OCI-M1 (cell line): ENCODE measurements around the gene MYO1A.
"Not testable (repeated sequence)": the region's sequence is repeated elsewhere in the genome, so short reads cannot be mapped to it uniquely, and the experiment has no call there.

Experiments
- DNase-seq: peaks from one replicate; lab custom pipeline; 2025; lab: John Stamatoyannopoulos, UW

MYO1A gene

DNA sequence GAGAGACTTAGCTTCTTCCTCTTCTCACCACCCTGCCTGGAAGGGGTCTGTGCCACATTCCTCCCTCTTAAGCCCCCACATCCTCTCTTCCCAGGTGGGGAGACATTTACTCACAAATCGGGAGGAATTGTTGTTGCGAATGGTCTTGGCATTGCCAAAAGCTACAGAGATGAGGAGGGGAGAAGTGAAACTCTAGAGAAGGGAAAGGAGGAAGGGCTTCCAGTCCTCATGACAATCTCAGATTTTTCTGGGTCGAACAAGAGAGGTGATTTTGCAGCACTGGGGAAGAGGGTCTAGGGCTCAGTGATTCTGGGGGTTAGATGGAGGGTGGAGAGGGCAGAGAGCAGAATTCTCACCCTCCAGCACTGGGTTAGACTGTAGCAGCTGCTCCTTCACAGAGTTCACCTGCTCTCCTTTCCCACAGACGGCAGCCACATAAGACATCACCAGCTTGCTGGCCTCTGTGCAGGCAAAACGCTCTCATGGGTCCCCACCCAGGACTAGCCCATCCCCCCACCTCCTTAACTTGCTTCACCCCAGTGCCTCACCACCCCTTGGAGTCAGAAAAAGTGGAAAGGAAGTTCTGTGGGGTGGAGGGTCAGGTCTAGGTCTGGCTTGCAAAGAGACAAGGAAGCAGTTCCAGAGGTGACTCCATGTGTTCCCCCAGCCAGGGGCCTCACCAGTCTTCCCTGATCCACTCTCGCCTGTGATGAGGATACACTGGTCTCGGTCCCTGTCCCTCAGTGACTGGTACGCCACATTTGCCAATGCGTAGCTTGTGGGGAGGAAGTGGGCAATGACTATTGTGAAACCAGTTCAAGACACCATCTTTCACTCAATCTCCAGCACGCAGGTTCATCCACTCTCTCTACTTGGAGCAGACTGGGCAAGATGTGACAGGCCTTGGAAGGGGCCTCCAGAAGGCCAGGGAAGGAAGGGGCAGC lies 2.7 kb downstream of the MYO1A start:
- no peak for DNase-seq

GRCh38 chr12:57046086-57046791 lies 3.7 kb downstream of the MYO1A start:
- DNase-seq = no peak

DNA sequence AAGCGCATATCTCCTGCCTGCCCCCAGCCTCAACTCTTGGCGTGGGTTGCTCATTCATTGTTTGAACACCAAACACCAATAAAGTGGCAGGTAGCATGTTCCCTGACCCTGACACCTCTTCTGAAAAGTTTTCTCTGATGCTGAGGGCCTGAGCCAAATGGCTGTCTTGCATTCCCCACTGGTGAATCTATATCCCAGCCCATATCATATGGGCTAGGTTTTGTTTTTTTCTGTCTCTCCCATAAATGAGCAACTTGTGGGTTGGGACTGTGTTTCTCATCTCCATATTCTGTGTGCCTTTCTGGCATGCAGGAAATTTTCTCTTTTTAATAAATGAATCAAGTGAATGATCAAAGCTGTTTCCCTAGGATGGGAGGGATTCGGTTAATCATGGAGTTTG lies 5.0 kb downstream of the MYO1A start:
- DNase-seq = no peak

DNA sequence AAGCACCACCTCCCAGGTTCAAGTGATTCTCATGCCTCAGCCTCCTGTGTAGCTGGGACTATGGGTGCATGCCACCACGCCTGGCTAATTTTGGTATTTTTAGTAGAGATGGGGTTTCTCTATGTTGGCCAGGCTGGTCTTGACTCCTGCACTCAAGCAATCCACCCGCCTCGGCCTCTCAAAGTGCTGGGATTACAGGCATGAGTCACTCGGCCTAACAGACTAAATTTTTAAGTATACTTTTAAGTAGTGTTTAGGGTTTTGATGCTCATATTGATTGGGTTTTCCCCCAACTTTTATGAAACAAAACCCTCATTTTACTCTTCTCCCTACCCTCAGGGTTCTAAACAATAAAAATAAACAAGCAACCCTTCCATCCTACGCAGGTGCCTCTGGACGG lies 5.5 kb downstream of the MYO1A start:
- no peak for DNase-seq

DNA sequence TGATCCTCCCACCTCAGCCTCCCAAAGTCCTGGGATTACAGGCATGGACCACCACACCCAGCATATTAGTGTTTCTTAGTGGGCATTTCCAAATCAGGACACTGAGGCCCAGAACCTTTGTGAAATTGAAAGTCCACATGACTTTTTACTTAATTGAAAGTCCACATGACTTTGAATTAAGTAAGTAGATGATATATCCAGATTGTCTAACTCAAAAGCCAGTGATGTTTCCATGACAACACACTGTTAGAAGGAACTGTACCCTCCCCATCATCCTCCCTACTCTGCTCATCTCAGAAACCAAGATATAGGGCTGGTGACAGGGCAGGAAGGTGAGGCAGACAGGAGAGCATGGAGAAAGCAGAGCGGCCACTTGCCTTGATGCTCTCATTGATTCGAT lies 7.2 kb downstream of the MYO1A start:
- DNase-seq = no peak

DNA sequence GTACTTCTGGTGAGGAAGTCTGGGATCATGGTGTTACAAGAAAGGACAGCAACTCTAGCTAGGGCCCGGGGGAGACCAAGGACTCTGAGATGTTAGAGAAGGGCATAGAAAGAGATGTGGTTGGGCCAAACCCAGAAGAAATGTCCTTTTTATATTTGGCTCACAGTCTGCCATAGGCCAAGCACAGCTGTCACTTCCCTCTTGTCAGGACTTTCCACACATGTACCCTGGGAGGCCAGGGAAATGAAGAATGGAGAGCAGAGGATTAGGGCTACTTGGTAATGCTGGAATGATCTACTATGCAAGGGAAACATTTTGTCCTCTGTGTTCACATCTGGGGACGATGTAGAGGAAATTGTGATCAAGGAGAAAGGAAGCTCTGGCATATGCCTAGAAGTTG lies 9.2 kb downstream of the MYO1A start:
- no peak for DNase-seq

DNA sequence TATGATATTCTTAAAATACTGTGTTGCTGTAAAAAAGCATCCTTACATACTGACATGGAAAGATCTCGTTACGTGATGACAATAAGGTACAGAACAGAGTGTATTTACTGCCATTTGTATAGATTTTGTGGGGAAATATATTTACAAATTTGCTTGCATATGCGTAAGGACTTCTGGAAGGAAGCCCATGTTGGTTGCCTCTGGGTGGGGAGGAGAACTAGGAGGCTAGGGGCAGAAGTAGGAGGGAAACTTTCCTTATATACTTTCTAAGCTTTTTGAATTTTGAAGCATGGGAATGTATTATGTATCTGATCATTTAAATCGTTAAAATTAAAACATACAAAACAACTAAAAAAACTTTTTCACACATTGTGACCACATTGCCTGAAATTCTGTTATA lies 9.7 kb downstream of the MYO1A start:
- no peak for DNase-seq

DNA sequence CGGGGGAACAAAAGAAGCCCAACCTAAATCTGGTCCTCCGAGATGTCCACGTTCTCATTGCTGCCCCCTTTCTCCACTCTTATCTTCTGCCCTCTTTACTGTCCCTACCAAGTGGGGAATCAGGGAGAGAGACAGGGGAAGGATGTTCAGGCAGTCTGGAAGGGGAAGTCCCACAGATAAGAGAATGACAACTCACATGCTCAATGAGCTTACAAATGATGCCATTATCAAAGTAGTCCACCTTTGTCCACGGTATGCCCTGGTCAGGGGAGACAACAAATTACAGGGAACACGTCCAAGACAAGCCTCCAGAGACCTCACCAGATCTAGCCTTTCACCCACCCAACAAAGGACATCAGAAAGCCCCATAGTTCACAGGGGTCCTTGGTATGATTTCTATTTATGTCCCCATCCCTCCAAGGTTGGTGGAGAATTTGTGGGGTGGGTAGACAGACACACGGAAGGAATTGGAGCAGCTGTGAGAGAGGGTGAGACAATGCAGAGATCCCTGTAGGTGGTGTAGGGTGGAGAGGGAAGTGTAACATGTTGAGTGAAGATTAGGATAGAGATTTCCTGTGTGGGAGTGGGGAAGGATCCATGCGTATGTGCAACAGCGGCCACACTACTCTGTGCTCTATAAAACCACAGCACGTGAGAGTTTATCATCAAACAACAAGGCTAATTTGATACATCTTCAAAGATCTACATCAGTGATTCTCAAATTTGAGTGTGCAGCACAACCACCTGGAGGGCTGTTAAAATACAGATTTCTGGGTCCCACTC lies 10.7 kb downstream of the MYO1A start:
- peak; percentile 68 for DNase-seq

DNA sequence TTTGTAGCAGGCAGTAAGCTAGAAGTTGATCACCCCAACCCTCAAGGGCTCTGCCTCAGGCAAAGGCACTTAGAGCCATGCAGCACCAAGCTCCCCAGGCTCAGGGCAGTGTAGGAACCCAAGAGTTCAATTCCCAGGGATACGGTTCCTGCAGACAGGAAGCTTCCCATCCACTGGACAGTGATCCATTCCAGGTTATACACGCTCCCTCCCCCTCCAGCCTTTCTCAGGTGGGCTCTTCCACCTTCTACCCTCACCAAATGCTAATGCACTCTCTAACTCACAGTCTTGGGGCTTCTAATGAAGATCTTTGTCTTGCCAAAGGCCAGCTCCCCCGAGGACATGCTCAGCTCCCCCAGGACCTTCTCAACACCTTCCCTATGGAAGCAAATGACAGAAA lies 12.7 kb downstream of the MYO1A start:
- DNase-seq = no peak

GRCh38 chr12:57033431-57033830 lies 16.5 kb downstream of the MYO1A start:
- no peak for DNase-seq

DNA sequence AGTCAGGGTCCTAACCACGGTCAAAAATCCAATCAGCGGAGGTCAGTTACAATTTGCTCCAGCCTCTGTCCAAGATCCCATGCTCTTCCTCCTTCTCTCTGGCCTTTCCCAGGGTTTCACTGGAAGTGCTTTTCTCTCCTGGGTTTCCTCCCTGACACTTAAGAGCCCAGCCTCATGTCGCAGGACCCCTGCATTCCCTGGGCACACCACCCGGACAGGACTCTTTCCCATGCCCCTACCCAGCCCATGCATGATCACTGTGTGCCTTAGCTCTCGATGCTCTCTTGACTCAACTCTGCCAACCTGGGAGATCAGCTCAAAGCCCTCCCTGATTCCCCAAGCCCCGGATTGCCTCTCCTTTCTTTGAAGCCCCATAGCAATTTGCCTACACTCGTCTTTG lies 18.1 kb downstream of the MYO1A start:
- DNase-seq = no peak

DNA sequence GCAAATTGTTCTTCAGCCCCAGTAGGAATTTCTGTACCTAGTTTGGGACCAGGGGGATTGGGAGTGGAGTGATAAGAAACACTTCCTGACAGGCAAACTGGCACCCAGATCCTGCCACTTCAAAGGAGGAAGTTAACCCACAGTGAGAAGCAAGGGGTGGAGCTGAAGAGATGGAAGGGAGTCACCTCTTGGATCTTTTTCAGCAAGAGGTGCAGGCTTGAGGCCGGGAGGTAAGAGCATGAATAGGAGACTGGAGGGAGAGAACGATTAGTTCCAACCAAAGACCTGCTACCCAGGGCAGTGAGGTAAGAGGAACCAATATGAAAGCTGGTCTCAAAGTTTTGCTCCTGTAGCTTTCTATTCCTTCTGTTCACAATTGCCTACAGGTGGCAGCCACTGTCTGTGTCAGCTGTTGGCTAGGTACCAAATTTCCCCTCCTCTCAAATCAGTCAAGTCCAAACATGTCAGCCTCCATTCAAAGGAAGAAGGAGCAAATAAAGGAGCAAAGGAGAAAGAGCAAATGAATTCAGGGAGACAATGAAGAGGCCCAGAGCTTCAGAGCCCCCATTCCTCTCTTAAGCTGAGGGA lies 18.7 kb downstream of the MYO1A start:
- DNase-seq = peak; percentile 65

DNA sequence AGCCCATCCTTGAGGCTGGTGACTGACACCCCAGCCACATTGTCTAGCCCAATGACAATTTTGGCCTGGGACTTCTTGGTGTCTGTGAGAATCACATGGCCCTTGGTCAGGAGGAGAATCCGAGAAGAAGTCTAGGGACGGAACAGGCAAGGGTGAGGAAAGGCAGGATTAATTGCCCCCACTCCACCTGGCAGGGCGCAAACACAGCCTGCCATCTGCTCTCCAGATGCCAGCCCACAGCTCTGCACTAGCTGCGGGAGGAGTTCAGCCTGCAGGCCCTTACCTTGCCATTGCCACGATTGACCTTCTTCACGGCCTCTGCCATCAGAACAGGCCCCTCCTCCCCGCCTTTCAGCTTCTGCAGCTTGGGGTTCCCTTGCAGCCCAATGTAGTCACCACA lies 20.5 kb downstream of the MYO1A start:
- no peak for DNase-seq

DNA sequence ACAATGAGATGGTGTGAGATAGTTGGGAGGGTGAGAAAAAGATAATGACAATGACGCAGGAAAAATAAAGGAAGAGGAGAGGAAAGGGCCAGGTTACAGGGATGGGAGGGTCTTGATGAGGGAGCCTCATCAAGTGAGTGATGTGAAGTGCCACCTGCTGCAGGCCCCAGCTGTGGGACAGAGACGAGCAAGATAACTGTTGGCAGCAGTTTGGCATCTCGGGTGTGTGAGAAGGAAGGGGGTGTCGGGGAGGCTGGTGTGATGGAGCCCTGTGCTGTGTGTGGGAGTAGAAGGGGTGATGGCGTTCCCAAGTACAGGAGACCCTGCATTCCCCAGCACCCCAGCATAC lies 22.1 kb downstream of the MYO1A start:
- DNase-seq = no peak

DNA sequence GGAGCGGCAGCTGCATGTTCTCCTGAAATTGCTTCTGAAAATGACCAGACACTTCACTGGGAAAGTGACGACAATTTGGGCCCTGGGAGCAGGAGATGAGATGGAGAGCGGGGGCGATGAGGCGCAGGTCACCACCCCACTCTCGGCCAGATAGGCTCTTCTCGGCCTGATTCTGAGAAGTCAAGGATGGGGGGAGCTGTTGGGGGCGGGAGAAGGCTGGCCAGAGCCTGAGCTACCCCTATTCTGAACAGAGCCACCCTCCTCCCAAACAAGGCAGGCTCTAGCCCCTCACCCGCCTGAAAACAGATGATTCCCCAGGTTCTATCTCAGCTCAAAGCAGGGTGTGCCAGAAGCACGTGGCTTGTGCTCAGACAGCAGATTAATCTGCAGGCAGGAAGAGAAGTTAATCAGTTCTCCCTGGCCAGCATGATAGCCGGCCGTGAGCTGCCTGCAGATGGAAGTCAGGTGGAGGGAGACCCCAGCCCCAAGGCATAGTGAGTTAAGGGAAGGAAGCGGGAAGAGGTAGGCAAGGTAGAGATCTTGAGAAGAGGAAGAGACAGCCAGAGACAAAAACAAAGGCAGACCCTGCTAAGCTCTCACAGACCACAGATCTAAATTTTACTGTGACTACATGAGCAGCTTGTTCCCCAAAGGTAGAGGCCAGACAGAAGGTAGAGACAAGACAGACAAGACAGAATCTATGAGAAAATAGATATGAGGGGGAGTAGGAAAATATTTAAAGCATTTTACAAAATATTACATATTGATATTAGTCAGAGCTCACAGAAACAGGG lies 22.7 kb downstream of the MYO1A start:
- DNase-seq = peak; percentile 62

DNA sequence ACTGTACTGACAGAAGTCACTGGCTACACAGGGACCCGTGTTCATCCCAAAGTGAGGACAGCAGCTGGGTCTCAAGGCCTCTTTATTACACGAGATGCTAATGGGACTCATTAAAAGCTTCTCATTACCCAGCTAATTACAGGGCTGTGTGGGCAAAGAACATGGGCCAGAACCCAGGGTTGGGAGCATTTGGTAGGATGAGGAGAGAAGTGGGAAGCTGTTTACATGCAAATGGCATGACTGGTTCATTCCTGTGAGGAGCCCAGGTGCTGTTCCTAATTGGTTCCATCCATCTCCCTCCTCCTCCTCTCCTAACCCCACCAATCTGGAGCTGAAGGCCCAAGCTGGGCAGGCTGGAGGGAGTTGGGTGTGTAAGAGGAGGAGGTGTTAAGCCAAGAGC lies 24.7 kb downstream of the MYO1A start:
- no peak for DNase-seq

DNA sequence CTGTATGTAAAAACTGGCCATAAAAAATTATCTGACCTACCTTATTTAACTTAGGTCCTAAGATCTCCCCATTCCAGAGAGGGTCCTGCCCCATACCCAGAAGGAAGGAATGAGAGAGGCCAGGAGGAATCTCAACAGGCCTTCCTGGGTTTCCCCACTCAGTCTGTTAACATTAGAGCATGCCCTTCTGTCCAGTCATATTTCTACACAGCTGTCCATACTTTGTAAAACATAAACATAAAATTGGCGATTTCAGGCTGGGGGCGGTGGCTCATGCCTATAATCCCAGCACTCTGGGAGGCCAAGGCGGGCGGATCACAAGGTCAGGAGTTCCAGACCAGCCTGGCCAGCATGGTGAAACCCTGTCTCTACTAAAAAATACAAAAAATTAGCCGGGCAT lies 27.6 kb downstream of the MYO1A start:
- DNase-seq = not testable (repeated sequence)

DNA sequence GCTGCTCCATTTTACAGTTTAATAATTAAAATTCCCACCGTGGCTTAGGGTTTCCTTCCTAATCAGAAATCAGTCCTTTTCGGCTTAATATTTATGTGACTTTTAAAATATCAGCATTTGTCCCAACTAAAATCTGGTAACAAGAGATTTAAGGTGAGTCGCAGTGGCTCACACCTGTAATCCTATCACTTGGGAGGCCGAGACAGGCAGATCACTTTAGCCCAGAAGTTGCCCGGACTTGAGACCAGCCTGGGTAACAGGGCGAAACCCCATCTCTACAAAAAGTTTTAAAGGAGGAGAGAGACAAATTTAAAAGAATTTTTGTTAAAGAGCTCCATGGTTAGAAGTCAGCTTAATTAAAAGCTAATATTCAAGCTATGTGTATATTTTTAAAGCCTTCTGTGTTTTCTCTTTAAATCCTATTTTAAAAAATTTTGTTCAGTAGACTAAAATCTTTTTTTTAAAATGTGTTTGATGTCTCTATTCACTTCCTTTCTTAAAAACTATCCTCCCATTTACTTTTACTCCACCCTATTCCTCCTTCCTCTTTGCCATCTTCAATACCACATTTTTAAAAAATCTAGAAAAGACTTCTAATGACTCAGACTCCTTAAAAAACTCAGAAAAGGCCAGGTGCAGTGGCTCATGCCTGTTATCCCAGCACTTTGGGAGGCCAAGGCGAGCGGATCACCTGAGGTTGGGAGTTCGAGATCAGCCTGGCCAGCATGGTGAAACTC lies 29.8 kb downstream of the MYO1A start:
- no peak for DNase-seq

- DNase-seq = no peak
Measured at GRCh38 chr12:57018906-57019305, 31.0 kb downstream of the MYO1A start.

- not testable (repeated sequence) for DNase-seq
Measured at GRCh38 chr12:57018353-57018752, 31.6 kb downstream of the MYO1A start.

DNA sequence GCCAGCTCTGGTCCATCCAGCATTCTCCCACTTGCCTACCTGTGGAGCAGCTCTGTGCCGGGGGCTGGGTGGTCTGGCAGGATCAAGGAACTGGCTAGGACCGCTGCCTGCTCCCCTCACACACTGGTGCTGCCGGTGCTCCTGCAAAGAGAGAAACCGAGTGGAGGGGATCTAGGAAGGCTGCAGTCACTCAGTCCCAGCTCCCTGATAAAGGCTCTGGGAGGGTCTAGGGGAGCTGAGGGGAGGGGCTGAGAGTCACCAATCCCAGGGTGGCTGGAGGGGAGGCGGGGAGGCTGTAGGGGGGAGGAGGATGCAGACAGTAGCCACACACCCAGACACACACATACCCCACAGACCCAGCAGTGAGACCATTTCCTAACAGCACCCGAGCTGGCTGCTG lies 33.6 kb downstream of the MYO1A start, which contains the start of gene TAC3:
Gene TAC3 (minus strand): TSS at position 182 of the 400 bp plus-strand sequence. CDS start 732 bp downstream, outside the sequence.
- DNase-seq = no peak
